LoVo (cell line): ENCODE data around the gene ANTXRL.
"Not testable (repeated sequence)": the region's sequence is repeated elsewhere in the genome, so short reads cannot be mapped to it uniquely, and the experiment has no call there.

Source experiments
- DNase-seq: peaks from one replicate; pipeline ENCODE4 v3.0.0-alpha.2; 2016; ENCODE audit warnings: low spot score

The ANTXRL gene

GRCh38 chr10:46254467-46254866 lies 32.3 kb upstream of the ANTXRL start:
- no peak for DNase-seq

GRCh38 chr10:46255210-46255609 lies 31.6 kb upstream of the ANTXRL start:
- DNase-seq = not testable (repeated sequence)

GRCh38 chr10:46255801-46256747 lies 30.7 kb upstream of the ANTXRL start:
- peak; percentile 48 for DNase-seq

GRCh38 chr10:46257099-46257498 lies 29.7 kb upstream of the ANTXRL start:
- DNase-seq = no peak

- not testable (repeated sequence) for DNase-seq
These were observed 23.8 kb upstream of the ANTXRL start for GRCh38 chr10:46262906-46263560.

GRCh38 chr10:46263831-46264268 lies 22.9 kb upstream of the ANTXRL start:
- no peak for DNase-seq

GRCh38 chr10:46264336-46264735 lies 22.5 kb upstream of the ANTXRL start:
- DNase-seq = no peak

GRCh38 chr10:46264737-46265368 lies 21.9 kb upstream of the ANTXRL start:
- DNase-seq = no peak

GRCh38 chr10:46265566-46266305 lies 21.1 kb upstream of the ANTXRL start:
- not testable (repeated sequence) for DNase-seq

GRCh38 chr10:46266306-46266985 lies 20.4 kb upstream of the ANTXRL start:
- no peak for DNase-seq

GRCh38 chr10:46267132-46267985 lies 19.4 kb upstream of the ANTXRL start:
- DNase-seq = no peak

GRCh38 chr10:46268076-46268881 lies 18.5 kb upstream of the ANTXRL start:
- no peak for DNase-seq

- DNase-seq = not testable (repeated sequence)
These were observed 17.2 kb upstream of the ANTXRL start for GRCh38 chr10:46269554-46270053.

GRCh38 chr10:46270086-46270811 lies 16.5 kb upstream of the ANTXRL start:
- DNase-seq = no peak

GRCh38 chr10:46270963-46271530 lies 15.8 kb upstream of the ANTXRL start:
- not testable (repeated sequence) for DNase-seq

GRCh38 chr10:46271795-46272499 lies 14.8 kb upstream of the ANTXRL start:
- DNase-seq = not testable (repeated sequence)

GRCh38 chr10:46272863-46273415 lies 13.9 kb upstream of the ANTXRL start:
- no peak for DNase-seq
